Heart right ventricle (tissue), 16 donors: ENCODE data around the gene ATP2C2. TPM values are rescaled to one million over a fixed set of nuclear protein-coding genes. Genes with fewer than 3 reads are reported as not detected.

Experiments
- ATAC-seq, 8 donors: fragments of 200-7000 bp; cut with Tn5 transposase; one replicate each; pipeline ENCODE4 v1.9.1; 2020; ENCODE audit warnings: mild to moderate bottlenecking in 8 of 8, moderate library complexity in 8 of 8, moderate number of reproducible peaks in 1 of 8
- DNase-seq, 2 donors: peaks; one replicate each; pipeline ENCODE4 v3.0.0-alpha.2; 2020
- H3K27ac ChIP-seq, 10 donors: fragments of 200-600 bp; sonication (generic) in 2 of 10; one replicate each; pipeline versions ENCODE4 v1.5.0 to v1.8.0; 2020 to 2022; ENCODE audit warnings: mild to moderate bottlenecking in 3 of 10
- H3K27me3 ChIP-seq, 7 donors: fragments of 200-600 bp; one replicate each; pipeline ENCODE4 v1.8.0; 2021 to 2022; ENCODE audit warnings: mild to moderate bottlenecking in 2 of 7
- H3K36me3 ChIP-seq, 9 donors: fragments of 200-600 bp; sonication (generic) in 1 of 9; one replicate each; pipeline versions ENCODE4 v1.5.0 to v1.8.0; 2020 to 2022; ENCODE audit warnings: mild to moderate bottlenecking in 2 of 9
- H3K4me1 ChIP-seq, 9 donors: fragments of 200-600 bp; sonication (generic) in 1 of 9; one replicate each; pipeline versions ENCODE4 v1.5.0 to v1.8.0; 2020 to 2022; ENCODE audit warnings: mild to moderate bottlenecking in 4 of 9
- H3K4me3 ChIP-seq, 10 donors: fragments of 200-600 bp; sonication (generic) in 2 of 10; one replicate each; pipeline versions ENCODE4 v1.5.0 to v1.8.0; 2020 to 2022; ENCODE audit warnings: mild to moderate bottlenecking in 7 of 10, moderate library complexity in 2 of 10
- H3K9me3 ChIP-seq, 11 donors: fragments of 200-600 bp in 10 of 11; sonication (generic) in 2 of 11; one replicate each; pipeline versions ENCODE4 v1.5.0 to v1.8.0; 2013 to 2022; ENCODE audit warnings: mild to moderate bottlenecking in 2 of 11, control low read depth in 1 of 11, moderate library complexity in 1 of 11
- WGBS, 2 donors: extraction: QIAGEN DNeasy Blood & Tissue Kit; methylation state at CpG; one replicate each; pipeline ENCODE4 v1.1.7; 2013; ENCODE audit warnings: inconsistent platforms in 1 of 2; 5-methylcytosine and 5-hydroxymethylcytosine counted together
- intact Hi-C, 10 donors: fragments of 100-400 bp; cut with DNase I; formaldehyde crosslinking; loops; one replicate each; pipeline versions ENCODE4 v1.11.1 to v1.14.2; 2022
- long read RNA-seq, 3 donors: library from polyadenylated mRNA; unstranded; transcript quantifications; one replicate each; pipeline ENCODE4 v2.0.0, GENCODE V29; 2020 to 2021
- polyA plus RNA-seq, 2 donors: library from polyadenylated mRNA; stranded (reverse); fragments of 200-250 nt; gene quantifications; one replicate each; pipeline ENCODE4 v1.2.3, GENCODE V29; 2013
- total RNA-seq, 10 donors: library from RNA; stranded (reverse); fragmentation: NEBNext Ultra II Directional in 3 of 10; extraction: Animal tissue kit (Norgen Biotek cat#: 25700) in 3 of 10; gene quantifications; one replicate each; pipeline versions ENCODE4 v1.2.1 to v1.2.4, GENCODE V29; 2021 to 2023
- TF ChIP-seq, protein P1 (sequence below), 9 donors: fragments of 200-600 bp; sonication (generic) in 2 of 9; IDR thresholded peaks; one replicate each; pipeline versions ENCODE4 v1.5.0 to v1.8.0; 2021 to 2022; ENCODE audit warnings: antibody characterized with exemption in 9 of 9, mild to moderate bottlenecking in 5 of 9, moderate library complexity in 1 of 9
- donor health status: Arrhythmogenic right ventricular cardiomyopathy.
- donor health status: ischemic (EF 13 %, LVEDD 7.1; RV severe dilation, severe dysfunction).
- donor health status: healthy with polysubstance abuse.
- donor health status: DM: no; HTN: yes; CAD: no.
- donor health status: DM: no; HTN: no; CAD: no.
- donor health status: ischemic (EF 25% LVEDD 6.9; RV normal size, moderate dysfunction).
- donor health status: ischemic (EF 25% LVEDD 5.7; RV mildly dilated, moderate dysfunction).
- donor health status: healthy.
- donor health status: DM: yes; HTN: yes; CAD: no.
- donor health status: Ischemic cardiomyopathy.
- donor health status: ischemic (EF 35%, LVEDD 5.7; RV mildly dilated, moderate dysfunction).
- donor health status: nonischemic (EF 11% LVEDD 7.7; RV severe dilation, severe dysfunction).
- donor health status: DM: yes; HTN: yes; CAD: no.
- donor health status: PGD.
- donor health status: ischemic (EF 29% LVEDD 5.4; RV normal size, mild dysfunction).
- donor health status: nonischemic (EF 23%, LVEDD 6.1; RV moderate dilation, normal function).

The ATP2C2 gene
- not detected for total RNA-seq
- under 1 TPM in 1 of 2 donors, not detected in 1; 0.01 TPM for polyA plus RNA-seq
- long read RNA-seq, donor 1: 0 reads
- long read RNA-seq, donor 2: 0 reads
- long read RNA-seq, donor 3: 0 reads

- 1% methylated on average over 64 to 66 of the region's 66 CpGs for WGBS, 2 donors
- DNase-seq (no peak), ATAC-seq (no peak)
- Histone ChIP-seq H3K27ac (no peak within 1 kb of the TSS), H3K27me3 (peaks cover 12 to 85% (median 63%) of the 10 kb centered on the region in 7 donors), H3K4me1 (peaks cover 0 to 12% (median 5%) of the 10 kb centered on the region in 9 donors), H3K36me3 (no peaks in the 10 kb centered on the region), H3K4me3 (peak within 1 kb of the TSS in 1 of 10 donors; percentile 29), H3K9me3 (no peaks in the 10 kb centered on the region)
- intact Hi-C loops: no loop called here
- TF ChIP-seq, protein P1, sequence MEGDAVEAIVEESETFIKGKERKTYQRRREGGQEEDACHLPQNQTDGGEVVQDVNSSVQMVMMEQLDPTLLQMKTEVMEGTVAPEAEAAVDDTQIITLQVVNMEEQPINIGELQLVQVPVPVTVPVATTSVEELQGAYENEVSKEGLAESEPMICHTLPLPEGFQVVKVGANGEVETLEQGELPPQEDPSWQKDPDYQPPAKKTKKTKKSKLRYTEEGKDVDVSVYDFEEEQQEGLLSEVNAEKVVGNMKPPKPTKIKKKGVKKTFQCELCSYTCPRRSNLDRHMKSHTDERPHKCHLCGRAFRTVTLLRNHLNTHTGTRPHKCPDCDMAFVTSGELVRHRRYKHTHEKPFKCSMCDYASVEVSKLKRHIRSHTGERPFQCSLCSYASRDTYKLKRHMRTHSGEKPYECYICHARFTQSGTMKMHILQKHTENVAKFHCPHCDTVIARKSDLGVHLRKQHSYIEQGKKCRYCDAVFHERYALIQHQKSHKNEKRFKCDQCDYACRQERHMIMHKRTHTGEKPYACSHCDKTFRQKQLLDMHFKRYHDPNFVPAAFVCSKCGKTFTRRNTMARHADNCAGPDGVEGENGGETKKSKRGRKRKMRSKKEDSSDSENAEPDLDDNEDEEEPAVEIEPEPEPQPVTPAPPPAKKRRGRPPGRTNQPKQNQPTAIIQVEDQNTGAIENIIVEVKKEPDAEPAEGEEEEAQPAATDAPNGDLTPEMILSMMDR (IDR thresholded peaks at IDR 0.05): no peak
Measured at GRCh38 chr16:84368308-84368996, at the start of gene ATP2C2. Gene ATP2C2, plus strand, starts transcription at chr16:84368538. Its CDS starts 78 bp downstream, at chr16:84368616.

DNA sequence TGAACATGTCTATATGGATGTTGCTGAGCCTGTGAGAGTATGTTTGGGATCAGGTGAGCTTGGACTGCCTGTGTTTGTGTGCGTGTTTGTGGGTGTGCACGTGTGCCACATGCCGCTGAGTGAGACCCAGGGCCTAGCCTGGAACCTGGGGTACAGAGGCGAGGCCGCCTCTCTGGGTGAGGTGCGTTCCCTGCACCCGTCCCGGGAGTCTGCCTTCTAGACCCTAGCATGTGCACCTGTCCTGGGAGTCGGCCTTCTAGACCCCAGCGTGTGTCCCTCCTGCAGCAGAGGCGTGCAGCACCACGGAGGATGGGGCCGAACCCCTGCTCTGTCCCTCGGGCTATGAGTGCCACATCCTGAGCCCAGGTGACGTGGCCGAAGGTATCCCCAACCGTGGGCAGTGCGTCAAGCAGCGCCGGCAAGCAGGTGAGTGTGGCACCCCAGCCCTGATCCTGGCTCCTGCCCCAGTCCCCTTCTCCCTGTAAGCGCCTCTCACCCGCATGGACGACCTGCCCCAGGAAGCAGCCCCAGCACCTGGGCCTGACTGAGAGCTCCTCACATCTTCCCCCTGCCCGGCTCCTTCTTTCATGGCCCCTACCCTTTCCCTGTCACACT is 49.1 kb upstream of the ATP2C2 start:
- H3K27ac ChIP-seq: no peak overlapping the region
- peaks cover 0 to 25% (median 3%) of the 10 kb centered on the region in 7 donors for H3K27me3 ChIP-seq
- H3K9me3 ChIP-seq: peaks cover 0 to 12% (median 4%) of the 10 kb centered on the region in 11 donors
- TF ChIP-seq, protein P1 (IDR thresholded peaks at IDR 0.05): no peak
- DNase-seq (no peak), ATAC-seq (no peak)
- H3K4me3 ChIP-seq: no peak overlapping the region
- intact Hi-C loops: no loop called here
- WGBS, 2 donors: 92 to 93% methylated on average over 24 of the region's 24 CpGs
- H3K4me1 ChIP-seq: no peaks in the 10 kb centered on the region
- no peaks in the 10 kb centered on the region for H3K36me3 ChIP-seq

GRCh38 chr16:84320511-84320910 is 47.8 kb upstream of the ATP2C2 start:
- WGBS, 2 donors: 73 to 76% methylated on average over 5 of the region's 5 CpGs
- intact Hi-C loops: loop anchor here in 1 of 10 donors (5.0 kb wide), 1 partner anchor 63 kb away; no protein-coding TSS in a partner anchor
- no peaks in the 10 kb centered on the region for H3K36me3 ChIP-seq
- no peak overlapping the region for H3K4me3 ChIP-seq
- TF ChIP-seq, protein P1 (IDR thresholded peaks at IDR 0.05): no peak
- no peak overlapping the region for H3K27ac ChIP-seq
- peaks cover 0 to 22% (median 3%) of the 10 kb centered on the region in 7 donors for H3K27me3 ChIP-seq
- no peak for DNase-seq
- H3K9me3 ChIP-seq: peaks cover 0 to 12% (median 4%) of the 10 kb centered on the region in 11 donors
- H3K4me1 ChIP-seq: no peaks in the 10 kb centered on the region
- ATAC-seq: no peak

DNA sequence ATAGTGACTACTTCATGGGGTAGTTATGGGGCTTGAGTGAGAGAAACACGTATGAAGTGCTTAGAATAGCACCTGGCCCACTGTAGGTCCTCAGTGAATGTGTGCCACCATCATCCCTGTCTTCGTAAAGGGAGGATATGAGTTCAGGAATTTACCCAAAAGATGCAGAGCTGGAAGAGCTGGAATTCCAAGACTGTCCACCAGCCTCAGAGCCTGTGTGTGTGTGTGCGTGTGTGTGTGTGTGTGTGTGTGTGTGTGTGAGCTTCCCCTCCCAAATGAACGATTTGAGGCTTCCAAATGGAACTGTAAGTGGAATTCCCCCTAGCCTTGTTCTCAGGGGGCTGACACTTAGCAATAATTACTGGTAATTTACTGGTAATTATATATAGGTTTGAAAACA is 46.4 kb upstream of the ATP2C2 start:
- intact Hi-C loops: loop anchor here in 1 of 10 donors (5.0 kb wide), 1 partner anchor 65 kb away; no protein-coding TSS in a partner anchor
- Histone ChIP-seq H3K36me3 (no peaks in the 10 kb centered on the region), H3K27ac (no peak overlapping the region), H3K4me1 (no peaks in the 10 kb centered on the region), H3K9me3 (peaks cover 0 to 12% (median 4%) of the 10 kb centered on the region in 11 donors), H3K4me3 (no peak overlapping the region), H3K27me3 (peaks cover 0 to 22% (median 4%) of the 10 kb centered on the region in 7 donors)
- DNase-seq (no peak), ATAC-seq (no peak)
- 57 to 62% methylated on average over 4 of the region's 4 CpGs for WGBS, 2 donors
- TF ChIP-seq, protein P1 (IDR thresholded peaks at IDR 0.05): no peak
